ENCODE data around the gene SNAPC4. TPM values are rescaled to one million over a fixed set of nuclear protein-coding genes. Genes with fewer than 3 reads are reported as not detected.

SNAPC4 gene
- polyA plus RNA-seq, 2 of the 4 experiments (the other 2 are of a cell fraction): 2.7 to 10.3 TPM

- CTCF ChIA-PET: interaction anchor here (0.5 to 2.9 kb wide), 7 partner anchors 9 to 328 kb away, joined by 3 to 26 read pairs (median 4); partner anchors contain the start of genes DNLZ and SNAPC4
- peak within 1 kb of the TSS; percentile 39 for H3K4me2 ChIP-seq
- ATAC-seq: no peak; a peak in 1 of 6 replicates
- no peaks in the 10 kb centered on the region for H3K9me3 ChIP-seq
- FAIRE-seq: no peak
- H3K4me3 ChIP-seq: no peak within 1 kb of the TSS
- TF ChIP-seq JUNB (IDR thresholded peaks at IDR 0.05): no peak
- TF ChIP-seq EHMT2 (IDR thresholded peaks at IDR 0.05; ENCODE audit: low read depth): no peak
- TF ChIP-seq KDM1A (IDR thresholded peaks at IDR 0.05; ENCODE audit: low read depth): no peak
- no peak for TF ChIP-seq PHF8 (IDR thresholded peaks at IDR 0.05; ENCODE audit: borderline replicate concordance, low read depth)
- no peak for TF ChIP-seq HDAC2 (IDR thresholded peaks at IDR 0.05)
- H3K27ac ChIP-seq: peak within 1 kb of the TSS; percentile 54 to 76; a peak in 5 of 6 replicates
- DNase-seq (ENCODE audit: low read depth in 1 of 2, low spot score in 1 of 2): no peak
- WGBS (ENCODE audit: missing lambda C conversion rate): 96% methylated on average over 21 of the region's 27 CpGs
- POLR2A ChIA-PET: interaction anchor here (2.3 kb wide), 1 partner anchor 10 kb away, joined by 17 read pairs; the partner anchor contains the start of gene DNLZ
- peaks cover 12% of the 10 kb centered on the region for H3K4me1 ChIP-seq
These were observed 26.4 kb downstream of the SNAPC4 start, which contains the start of gene CARD9 for GRCh38 chr9:136373300-136374182. TSS of gene CARD9 (minus strand) at chr9:136373669. CDS start at chr9:136372078, 1,591 bp downstream.

DNA sequence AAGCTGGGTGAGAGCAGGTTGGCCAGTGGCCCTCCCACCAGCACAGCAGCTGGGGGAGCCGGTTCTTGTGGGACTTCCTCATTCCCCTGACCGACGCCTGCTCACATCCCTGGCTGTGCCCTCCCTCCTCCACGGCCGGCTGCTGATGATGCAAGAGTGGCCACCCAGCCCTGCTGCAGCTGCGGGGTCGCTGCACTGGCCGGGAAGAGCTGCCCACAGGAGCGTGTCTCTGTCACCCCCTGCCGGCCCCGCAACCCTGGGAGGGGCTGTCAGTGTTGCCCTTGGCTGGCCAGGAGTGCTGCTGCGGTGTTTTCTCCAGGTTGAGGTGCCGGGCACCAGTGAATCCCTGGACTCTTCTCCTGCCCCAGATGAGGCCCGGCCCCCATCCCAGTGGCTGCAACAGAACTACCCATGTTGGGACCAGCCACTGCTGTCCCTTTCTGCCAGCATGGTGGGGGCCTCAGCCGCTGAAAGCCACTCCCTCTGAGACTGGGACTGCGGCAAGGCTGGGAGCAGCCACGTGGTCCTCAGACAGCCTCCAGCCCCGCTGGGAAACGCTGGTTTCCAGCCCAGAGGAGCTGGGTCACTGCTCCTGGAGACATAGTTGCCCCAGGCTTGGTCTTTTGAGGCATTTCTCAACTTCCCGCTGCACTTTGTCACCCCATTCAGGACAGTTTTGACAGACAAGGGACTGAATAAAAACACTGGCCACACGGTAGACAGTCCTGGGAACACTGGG lies 27.2 kb downstream of the SNAPC4 start:
- CTCF ChIA-PET: interaction anchor here (1.0 to 2.3 kb wide), 6 partner anchors 10 to 33 kb away, joined by 3 to 18 read pairs (median 4); partner anchors contain the start of gene DNLZ

More for the DNA sequence above, 27.2 kb downstream of the SNAPC4 start:
- FAIRE-seq (no peak), DNase-seq (ENCODE audit: low read depth in 1 of 2, low spot score in 1 of 2) (peak in 1 of 2 experiments; percentile 51), ATAC-seq (peak; percentile 17 to 44)
- TF ChIP-seq CEBPB (IDR thresholded peaks at IDR 0.05) (peak in 1 of 2 experiments; percentile 52; a peak in 2 of 4 replicates), RNF2 (IDR thresholded peaks at IDR 0.05; ENCODE audit: borderline replicate concordance, low read depth) (no peak), POLR2A (IDR thresholded peaks at IDR 0.05; ENCODE audit: low read length) (no peak), RAD21 (conservative IDR thresholded peaks at IDR 0.05 in 1 of 2, IDR thresholded peaks at IDR 0.05 in 1 of 2) (no peak), HOXB13 (CRISPR knock-in tag; IDR thresholded peaks at IDR 0.05; ENCODE audit: low read depth) (no peak), ZC3H11A (IDR thresholded peaks at IDR 0.05) (no peak), EP300 (IDR thresholded peaks at IDR 0.05) (no peak)
- TF ChIP-seq, protein P1, sequence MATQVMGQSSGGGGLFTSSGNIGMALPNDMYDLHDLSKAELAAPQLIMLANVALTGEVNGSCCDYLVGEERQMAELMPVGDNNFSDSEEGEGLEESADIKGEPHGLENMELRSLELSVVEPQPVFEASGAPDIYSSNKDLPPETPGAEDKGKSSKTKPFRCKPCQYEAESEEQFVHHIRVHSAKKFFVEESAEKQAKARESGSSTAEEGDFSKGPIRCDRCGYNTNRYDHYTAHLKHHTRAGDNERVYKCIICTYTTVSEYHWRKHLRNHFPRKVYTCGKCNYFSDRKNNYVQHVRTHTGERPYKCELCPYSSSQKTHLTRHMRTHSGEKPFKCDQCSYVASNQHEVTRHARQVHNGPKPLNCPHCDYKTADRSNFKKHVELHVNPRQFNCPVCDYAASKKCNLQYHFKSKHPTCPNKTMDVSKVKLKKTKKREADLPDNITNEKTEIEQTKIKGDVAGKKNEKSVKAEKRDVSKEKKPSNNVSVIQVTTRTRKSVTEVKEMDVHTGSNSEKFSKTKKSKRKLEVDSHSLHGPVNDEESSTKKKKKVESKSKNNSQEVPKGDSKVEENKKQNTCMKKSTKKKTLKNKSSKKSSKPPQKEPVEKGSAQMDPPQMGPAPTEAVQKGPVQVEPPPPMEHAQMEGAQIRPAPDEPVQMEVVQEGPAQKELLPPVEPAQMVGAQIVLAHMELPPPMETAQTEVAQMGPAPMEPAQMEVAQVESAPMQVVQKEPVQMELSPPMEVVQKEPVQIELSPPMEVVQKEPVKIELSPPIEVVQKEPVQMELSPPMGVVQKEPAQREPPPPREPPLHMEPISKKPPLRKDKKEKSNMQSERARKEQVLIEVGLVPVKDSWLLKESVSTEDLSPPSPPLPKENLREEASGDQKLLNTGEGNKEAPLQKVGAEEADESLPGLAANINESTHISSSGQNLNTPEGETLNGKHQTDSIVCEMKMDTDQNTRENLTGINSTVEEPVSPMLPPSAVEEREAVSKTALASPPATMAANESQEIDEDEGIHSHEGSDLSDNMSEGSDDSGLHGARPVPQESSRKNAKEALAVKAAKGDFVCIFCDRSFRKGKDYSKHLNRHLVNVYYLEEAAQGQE (IDR thresholded peaks at IDR 0.05): no peak
- TF ChIP-seq, protein P2, sequence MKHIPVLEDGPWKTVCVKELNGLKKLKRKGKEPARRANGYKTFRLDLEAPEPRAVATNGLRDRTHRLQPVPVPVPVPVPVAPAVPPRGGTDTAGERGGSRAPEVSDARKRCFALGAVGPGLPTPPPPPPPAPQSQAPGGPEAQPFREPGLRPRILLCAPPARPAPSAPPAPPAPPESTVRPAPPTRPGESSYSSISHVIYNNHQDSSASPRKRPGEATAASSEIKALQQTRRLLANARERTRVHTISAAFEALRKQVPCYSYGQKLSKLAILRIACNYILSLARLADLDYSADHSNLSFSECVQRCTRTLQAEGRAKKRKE (CRISPR knock-in tag; IDR thresholded peaks at IDR 0.05; ENCODE audit: low read depth): no peak
- TF ChIP-seq, protein P3, sequence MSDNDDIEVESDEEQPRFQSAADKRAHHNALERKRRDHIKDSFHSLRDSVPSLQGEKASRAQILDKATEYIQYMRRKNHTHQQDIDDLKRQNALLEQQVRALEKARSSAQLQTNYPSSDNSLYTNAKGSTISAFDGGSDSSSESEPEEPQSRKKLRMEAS (IDR thresholded peaks at IDR 0.05): 0 out of 2 replicates have a peak, but pooled peaks have one; percentile 17
- no peaks in the 10 kb centered on the region for H3K9me3 ChIP-seq
- no peak overlapping the region for H3K4me3 ChIP-seq
- H3K4me2 ChIP-seq: peak overlapping the region; percentile 39
- H3K4me1 ChIP-seq: peaks cover 12% of the 10 kb centered on the region
- 35% methylated on average over 14 of the region's 21 CpGs for WGBS (ENCODE audit: missing lambda C conversion rate)
- POLR2A ChIA-PET: interaction anchor here (2.3 kb wide), 1 partner anchor 9 kb away, joined by 17 read pairs; the partner anchor contains the start of gene DNLZ
- peak overlapping the region; percentile 54 to 76; a peak in 5 of 6 replicates for H3K27ac ChIP-seq

Data from A549 (cell line).